T-helper 17 cell (primary cell): ENCODE data around the gene MCC. TPM values are rescaled to one million over a fixed set of nuclear protein-coding genes. Genes with fewer than 3 reads are reported as not detected.

Experiments used
- ATAC-seq: fragments of 150-1000 bp; cut with Tn5 transposase; 2 replicates; pipeline ENCODE4 v1.10.0; 2021; ENCODE audit warnings: mild to moderate bottlenecking, moderate library complexity
- DNase-seq, 3 donors: peaks; one replicate each; pipeline versions ENCODE4 v3.0.0 to v3.0.0-alpha.2; 2020 to 2021
- H3K9me3 ChIP-seq: one replicate; pipeline ENCODE4 v1.7.0; 2013; ENCODE audit warnings: low read length, mild to moderate bottlenecking; ENCODE audit not compliant: control insufficient read depth, poor library complexity, severe bottlenecking
- H3K27ac Mint-ChIP-seq: one replicate; pipeline ENCODE4 v1.8.0; 2022; ENCODE audit warnings: mild to moderate bottlenecking, moderate library complexity, mixed read lengths
- H3K27me3 Mint-ChIP-seq: one replicate; pipeline ENCODE4 v1.8.0; 2022; ENCODE audit warnings: mixed read lengths
- H3K36me3 Mint-ChIP-seq: one replicate; pipeline ENCODE4 v1.8.0; 2022; ENCODE audit warnings: low read depth, mixed read lengths
- H3K4me1 Mint-ChIP-seq: one replicate; pipeline ENCODE4 v1.8.0; 2022; ENCODE audit warnings: mild to moderate bottlenecking, mixed read lengths
- H3K4me3 Mint-ChIP-seq: one replicate; pipeline ENCODE4 v1.8.0; 2022; ENCODE audit warnings: mild to moderate bottlenecking, moderate library complexity, mixed read lengths
- total RNA-seq, 4 donors: library from RNA in 2 of 4; stranded (reverse) in 2 of 4; gene quantifications; one replicate each; pipeline ENCODE4 v1.2.3 and lab custom pipeline; 2022 to 2026

The MCC gene
- total RNA-seq, 2 donors from 2014 or later = 2.2 to 4.4 TPM

GRCh38 chr5:113025596-113025995, 462.7 kb downstream of the MCC start:
- Mint-ChIP-seq H3K36me3 (peaks cover 3% of the 10 kb centered on the region), H3K4me1 (peaks cover 36% of the 10 kb centered on the region), H3K4me3 (no peak overlapping the region), H3K27me3 (no peaks in the 10 kb centered on the region), H3K27ac (no peak overlapping the region)
- DNase-seq (no peak), ATAC-seq (no peak)
- no peaks in the 10 kb centered on the region for H3K9me3 ChIP-seq

GRCh38 chr5:113024076-113024697, 464.1 kb downstream of the MCC start:
- H3K4me1 Mint-ChIP-seq = peaks cover 36% of the 10 kb centered on the region
- no peaks in the 10 kb centered on the region for H3K27me3 Mint-ChIP-seq
- peak overlapping the region; percentile 96 for H3K27ac Mint-ChIP-seq
- H3K9me3 ChIP-seq = no peaks in the 10 kb centered on the region
- ATAC-seq (no peak), DNase-seq (no peak)
- peaks cover 3% of the 10 kb centered on the region for H3K36me3 Mint-ChIP-seq
- H3K4me3 Mint-ChIP-seq = no peak overlapping the region

GRCh38 chr5:113022661-113023060, 465.6 kb downstream of the MCC start:
- ATAC-seq (peak; percentile 90), DNase-seq (no peak)
- no peaks in the 10 kb centered on the region for H3K9me3 ChIP-seq
- H3K27ac Mint-ChIP-seq = peak overlapping the region; percentile 96
- peaks cover 3% of the 10 kb centered on the region for H3K36me3 Mint-ChIP-seq
- peak overlapping the region; percentile 61 for H3K4me3 Mint-ChIP-seq
- peaks cover 46% of the 10 kb centered on the region for H3K4me1 Mint-ChIP-seq
- H3K27me3 Mint-ChIP-seq = no peaks in the 10 kb centered on the region

GRCh38 chr5:113020461-113021273, 467.6 kb downstream of the MCC start:
- Mint-ChIP-seq H3K4me1 (peaks cover 55% of the 10 kb centered on the region), H3K27me3 (no peaks in the 10 kb centered on the region), H3K27ac (peak overlapping the region; percentile 96), H3K36me3 (no peaks in the 10 kb centered on the region), H3K4me3 (peak overlapping the region; percentile 80)
- no peak for DNase-seq
- no peaks in the 10 kb centered on the region for H3K9me3 ChIP-seq
- ATAC-seq = peak; percentile 31

- Mint-ChIP-seq H3K4me3 (no peak overlapping the region), H3K36me3 (no peaks in the 10 kb centered on the region), H3K27me3 (no peaks in the 10 kb centered on the region), H3K4me1 (peaks cover 51% of the 10 kb centered on the region), H3K27ac (peak overlapping the region; percentile 96)
- ATAC-seq = no peak
- no peak for DNase-seq
- no peaks in the 10 kb centered on the region for H3K9me3 ChIP-seq
Observed at GRCh38 chr5:113017881-113018635, 470.2 kb downstream of the MCC start.

GRCh38 chr5:113005454-113005853, 482.8 kb downstream of the MCC start:
- H3K36me3 Mint-ChIP-seq = peaks cover 3% of the 10 kb centered on the region
- peak overlapping the region; percentile 16 for H3K27ac Mint-ChIP-seq

GRCh38 chr5:113003763-113004162, 484.5 kb downstream of the MCC start:
- peak overlapping the region; percentile 53 for H3K27ac Mint-ChIP-seq
- no peak for ATAC-seq
- DNase-seq = no peak
- H3K4me3 Mint-ChIP-seq = no peak overlapping the region
- H3K4me1 Mint-ChIP-seq = peaks cover 7% of the 10 kb centered on the region
- no peaks in the 10 kb centered on the region for H3K27me3 Mint-ChIP-seq
- peaks cover 3% of the 10 kb centered on the region for H3K36me3 Mint-ChIP-seq
- H3K9me3 ChIP-seq = no peaks in the 10 kb centered on the region

More at GRCh38 chr5:113005454-113005853, 482.8 kb downstream of the MCC start:
- no peak overlapping the region for H3K4me3 Mint-ChIP-seq
- DNase-seq (no peak), ATAC-seq (no peak)
- H3K27me3 Mint-ChIP-seq = no peaks in the 10 kb centered on the region
- H3K4me1 Mint-ChIP-seq = peaks cover 5% of the 10 kb centered on the region
- H3K9me3 ChIP-seq = no peaks in the 10 kb centered on the region

GRCh38 chr5:113002423-113002822, 485.8 kb downstream of the MCC start:
- Mint-ChIP-seq H3K4me1 (peaks cover 12% of the 10 kb centered on the region), H3K36me3 (peaks cover 3% of the 10 kb centered on the region), H3K4me3 (no peak overlapping the region), H3K27me3 (no peaks in the 10 kb centered on the region), H3K27ac (no peak overlapping the region)
- DNase-seq = no peak
- no peaks in the 10 kb centered on the region for H3K9me3 ChIP-seq
- ATAC-seq = no peak

- no peak for DNase-seq
- Mint-ChIP-seq H3K36me3 (peaks cover 3% of the 10 kb centered on the region), H3K27me3 (no peaks in the 10 kb centered on the region), H3K4me1 (peaks cover 17% of the 10 kb centered on the region), H3K27ac (no peak overlapping the region), H3K4me3 (no peak overlapping the region)
- H3K9me3 ChIP-seq = no peaks in the 10 kb centered on the region
- no peak for ATAC-seq
Observed at GRCh38 chr5:113000466-113000865, 487.8 kb downstream of the MCC start.

GRCh38 chr5:112998296-112998695, 490.0 kb downstream of the MCC start:
- DNase-seq = no peak
- H3K4me1 Mint-ChIP-seq = peaks cover 17% of the 10 kb centered on the region

GRCh38 chr5:112996830-112997374, 491.4 kb downstream of the MCC start:
- no peaks in the 10 kb centered on the region for H3K27me3 Mint-ChIP-seq
- H3K4me3 Mint-ChIP-seq = no peak overlapping the region
- ATAC-seq (no peak), DNase-seq (no peak)
- H3K27ac Mint-ChIP-seq = no peak overlapping the region
- peaks cover 4% of the 10 kb centered on the region for H3K36me3 Mint-ChIP-seq
- H3K9me3 ChIP-seq = no peaks in the 10 kb centered on the region
- peaks cover 19% of the 10 kb centered on the region for H3K4me1 Mint-ChIP-seq

More at GRCh38 chr5:112998296-112998695, 490.0 kb downstream of the MCC start:
- H3K9me3 ChIP-seq = no peaks in the 10 kb centered on the region
- Mint-ChIP-seq H3K4me3 (no peak overlapping the region), H3K27ac (peak overlapping the region; percentile 24), H3K36me3 (peaks cover 5% of the 10 kb centered on the region), H3K27me3 (no peaks in the 10 kb centered on the region)
- no peak for ATAC-seq

- Mint-ChIP-seq H3K27ac (peak overlapping the region; percentile 29), H3K4me1 (peaks cover 19% of the 10 kb centered on the region), H3K4me3 (no peak overlapping the region), H3K27me3 (no peaks in the 10 kb centered on the region), H3K36me3 (peaks cover 2% of the 10 kb centered on the region)
- H3K9me3 ChIP-seq = no peaks in the 10 kb centered on the region
- peak; percentile 82 for ATAC-seq
- DNase-seq = peak; percentile 47 to 77 (median 54)
Observed at GRCh38 chr5:112995764-112996618, 492.3 kb downstream of the MCC start.
